Endothelial cell (in vitro differentiated cells): ENCODE measurements around the gene PDE4D. TPM values are rescaled to one million over a fixed set of nuclear protein-coding genes. Genes with fewer than 3 reads are reported as not detected.

Experiments
- DNase-seq: peaks from one replicate; pipeline ENCODE4 v3.0.0; 2021; ENCODE audit warnings: low spot score
- H3K27ac Mint-ChIP-seq: one replicate; pipeline ENCODE4 v1.8.0; 2021; ENCODE audit warnings: mixed read lengths, inconsistent platforms; ENCODE audit not compliant: unreplicated experiment
- H3K27me3 Mint-ChIP-seq: one replicate; pipeline ENCODE4 v1.8.0; 2021; ENCODE audit warnings: mild to moderate bottlenecking, moderate library complexity, mixed read lengths, inconsistent platforms; ENCODE audit not compliant: unreplicated experiment
- H3K36me3 Mint-ChIP-seq: one replicate; pipeline ENCODE4 v1.8.0; 2021; ENCODE audit warnings: mild to moderate bottlenecking, low read depth, mixed read lengths, inconsistent platforms; ENCODE audit not compliant: unreplicated experiment
- H3K4me1 Mint-ChIP-seq: one replicate; pipeline ENCODE4 v1.8.0; 2021; ENCODE audit warnings: mild to moderate bottlenecking, mixed read lengths, inconsistent platforms; ENCODE audit not compliant: unreplicated experiment
- H3K4me3 Mint-ChIP-seq: one replicate; pipeline ENCODE4 v1.8.0; 2021; ENCODE audit warnings: mild to moderate bottlenecking, mixed read lengths, inconsistent platforms; ENCODE audit not compliant: unreplicated experiment
- H3K9me3 Mint-ChIP-seq: one replicate; pipeline ENCODE4 v1.8.0; 2021; ENCODE audit warnings: mixed read lengths, inconsistent platforms; ENCODE audit not compliant: unreplicated experiment
- CTCF ChIP-seq: fragments of 200-600 bp; sonication (generic); IDR thresholded peaks from one replicate; pipeline ENCODE4 v1.5.0; 2021; ENCODE audit warnings: antibody characterized with exemption; ENCODE audit not compliant: unreplicated experiment
- total RNA-seq: library from RNA; stranded (reverse); fragmentation: NEBNext Ultra II Directional; extraction: Animal tissue kit (Norgen Biotek cat#: 25700); gene quantifications from one replicate; pipeline ENCODE4 v1.2.1, GENCODE V29; 2021; ENCODE audit not compliant: unreplicated experiment

The PDE4D gene
- total RNA-seq, 1 donor from 2014 or later, result 9.4 TPM

DNA sequence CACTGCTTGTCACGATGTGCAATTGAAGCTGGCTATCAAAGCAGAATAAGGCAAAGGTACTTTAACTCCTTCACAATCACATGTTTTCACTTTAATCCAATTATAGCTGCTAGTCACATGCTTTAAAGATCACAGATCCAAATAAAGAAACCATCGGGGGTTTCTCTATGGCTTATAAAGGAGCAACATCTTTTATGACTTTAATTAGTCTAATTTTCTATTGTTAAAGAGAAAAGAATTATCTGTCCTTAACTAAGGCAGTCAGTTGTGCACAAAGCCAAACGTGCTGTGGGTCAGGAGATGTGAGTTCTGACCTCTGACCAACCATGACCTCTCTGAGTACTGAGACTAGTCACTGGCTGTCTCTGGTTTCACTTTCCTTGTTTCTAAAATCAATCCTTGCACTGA is 749.6 kb downstream of the PDE4D start:
- Mint-ChIP-seq H3K4me1 (no peaks in the 10 kb centered on the region), H3K9me3 (no peaks in the 10 kb centered on the region), H3K36me3 (no peaks in the 10 kb centered on the region), H3K4me3 (no peak overlapping the region), H3K27ac (no peak overlapping the region), H3K27me3 (no peaks in the 10 kb centered on the region)
- TF ChIP-seq CTCF, result no peak
- no peak for DNase-seq

DNA sequence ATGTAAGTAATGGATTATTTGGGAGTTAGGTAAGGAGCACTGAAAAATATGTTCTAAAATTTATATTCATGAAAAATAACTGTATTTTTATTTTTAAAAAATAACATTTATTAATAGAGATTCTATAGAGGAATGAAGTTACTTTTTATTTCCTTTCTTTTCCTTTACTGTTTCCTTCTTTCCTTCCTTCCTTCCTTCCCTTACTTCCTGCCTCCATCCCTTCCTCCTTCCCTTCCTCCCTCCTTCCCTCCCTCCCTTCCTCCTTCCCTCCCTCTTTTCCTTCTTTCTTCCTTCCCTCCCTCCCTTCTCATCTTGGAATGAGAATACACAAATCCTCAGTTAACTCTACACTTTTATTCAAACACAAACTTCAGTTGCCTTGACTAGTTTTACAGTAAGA is 750.6 kb downstream of the PDE4D start:
- no peaks in the 10 kb centered on the region for H3K9me3 Mint-ChIP-seq

DNA sequence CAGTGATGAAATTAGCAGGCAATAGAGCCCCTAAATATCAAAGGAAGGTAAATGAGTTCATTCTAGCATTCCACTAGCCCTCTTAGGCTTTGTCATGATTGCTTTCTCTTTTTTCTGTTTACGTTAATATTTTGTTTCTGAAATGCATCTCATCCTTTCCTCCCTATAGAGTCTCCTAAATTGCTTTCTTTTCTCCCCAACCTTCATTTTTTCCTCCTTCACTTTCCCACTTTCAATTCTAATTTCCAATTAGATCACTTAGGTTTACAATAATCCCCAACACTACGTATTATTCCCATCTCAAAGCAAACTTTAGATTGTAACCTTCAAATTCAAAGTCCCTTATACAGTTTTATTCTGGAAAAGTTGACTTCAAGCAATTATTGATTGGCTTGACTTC is 751.4 kb downstream of the PDE4D start:
- no peaks in the 10 kb centered on the region for H3K27me3 Mint-ChIP-seq
- TF ChIP-seq CTCF, result no peak
- H3K36me3 Mint-ChIP-seq, result no peaks in the 10 kb centered on the region
- no peak overlapping the region for H3K27ac Mint-ChIP-seq
- no peaks in the 10 kb centered on the region for H3K4me1 Mint-ChIP-seq
- DNase-seq, result no peak
- no peaks in the 10 kb centered on the region for H3K9me3 Mint-ChIP-seq
- H3K4me3 Mint-ChIP-seq, result no peak overlapping the region

More for the DNA sequence above, 750.6 kb downstream of the PDE4D start:
- H3K4me3 Mint-ChIP-seq, result no peak overlapping the region
- no peaks in the 10 kb centered on the region for H3K27me3 Mint-ChIP-seq
- TF ChIP-seq CTCF, result no peak
- H3K4me1 Mint-ChIP-seq, result no peaks in the 10 kb centered on the region
- H3K27ac Mint-ChIP-seq, result no peak overlapping the region
- H3K36me3 Mint-ChIP-seq, result no peaks in the 10 kb centered on the region
- no peak for DNase-seq

DNA sequence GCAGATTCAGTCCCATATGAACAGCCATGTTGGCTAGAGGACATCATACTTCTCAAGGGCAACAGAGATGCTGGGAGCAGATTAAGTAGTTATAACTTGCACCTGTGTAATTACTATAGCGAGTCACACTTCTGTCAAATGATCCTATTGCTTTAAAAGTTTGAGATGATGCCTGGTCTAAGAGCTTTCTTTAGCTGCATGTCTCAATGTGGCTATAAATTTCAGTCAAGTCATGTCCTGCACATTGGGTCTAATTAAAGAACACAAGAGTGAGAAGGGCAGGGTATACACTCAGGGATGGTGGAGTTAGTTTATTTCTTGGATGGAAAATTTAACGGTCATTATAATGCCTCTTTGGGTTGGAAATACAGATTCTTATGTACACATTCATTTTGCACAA is 753.4 kb downstream of the PDE4D start:
- Mint-ChIP-seq H3K36me3 (no peaks in the 10 kb centered on the region), H3K27me3 (no peaks in the 10 kb centered on the region), H3K4me1 (no peaks in the 10 kb centered on the region), H3K27ac (no peak overlapping the region), H3K4me3 (no peak overlapping the region), H3K9me3 (no peaks in the 10 kb centered on the region)
- no peak for TF ChIP-seq CTCF
- DNase-seq, result no peak

DNA sequence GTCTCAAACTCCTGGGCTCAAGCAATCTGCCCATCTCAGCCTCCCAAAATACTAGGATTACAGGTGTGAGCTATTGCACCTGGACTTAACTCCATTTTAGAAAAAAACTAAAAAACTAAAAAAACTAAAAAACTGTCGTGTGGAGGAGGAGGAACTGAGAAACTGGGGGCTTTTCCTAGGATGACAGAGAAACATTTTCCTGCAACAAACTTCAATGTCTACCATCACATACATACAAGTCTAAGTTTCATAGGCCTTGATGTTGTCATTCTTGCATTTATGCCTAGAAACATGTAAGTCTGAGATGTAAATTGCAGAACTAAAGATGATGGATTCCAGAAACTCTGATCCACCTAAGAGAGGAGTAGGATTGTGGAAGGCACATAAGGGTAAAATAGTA is 753.8 kb downstream of the PDE4D start:
- no peak for TF ChIP-seq CTCF
- no peak overlapping the region for H3K27ac Mint-ChIP-seq

More for the DNA sequence above, 753.8 kb downstream of the PDE4D start:
- no peaks in the 10 kb centered on the region for H3K27me3 Mint-ChIP-seq
- H3K9me3 Mint-ChIP-seq, result no peaks in the 10 kb centered on the region
- no peak for DNase-seq
- no peak overlapping the region for H3K4me3 Mint-ChIP-seq
- no peaks in the 10 kb centered on the region for H3K4me1 Mint-ChIP-seq
- no peaks in the 10 kb centered on the region for H3K36me3 Mint-ChIP-seq
